GM12878 (cell line): ENCODE data around the gene STX3. TPM values are rescaled to one million over a fixed set of nuclear protein-coding genes. Genes with fewer than 3 reads are reported as not detected.

ENCODE experiments used
- CTCF ChIP-seq, 3 experiments: IDR thresholded peaks in 2 of 3; conservative IDR thresholded peaks in 1 of 3; 2 replicates each; pipeline ENCODE4 v1.5.1; 2011; ENCODE audit warnings: low read depth in 3 of 3, low read length in 3 of 3, mild to moderate bottlenecking in 3 of 3, control low read depth in 2 of 3, moderate library complexity in 2 of 3, inconsistent platforms in 1 of 3, mixed read lengths in 1 of 3; ENCODE audit not compliant: control insufficient read depth in 2 of 3, insufficient read depth in 1 of 3; ENCODE audit errors: extremely low read depth in 1 of 3
- ETV6 ChIP-seq, 2 experiments: fragments of 450-650 bp in 1 of 2; IDR thresholded peaks in 1 of 2; conservative IDR thresholded peaks in 1 of 2; 2 replicates each; pipeline ENCODE4 v1.6.1; 2014; ENCODE audit warnings: antibody characterized with exemption in 1 of 2, borderline replicate concordance in 1 of 2, low read depth in 1 of 2, mild to moderate bottlenecking in 1 of 2, moderate library complexity in 1 of 2
- IRF4 ChIP-seq: IDR thresholded peaks from 2 replicates; pipeline ENCODE4 v1.6.1; 2011; ENCODE audit warnings: low read depth, low read length
- LARP7 ChIP-seq: fragments of 450-650 bp; IDR thresholded peaks from 2 replicates; pipeline ENCODE4 v1.6.1; 2017; ENCODE audit warnings: mild to moderate bottlenecking
- POLR2AphosphoS2 ChIP-seq: IDR thresholded peaks from 2 replicates; pipeline ENCODE4 v1.6.1; 2011; ENCODE audit warnings: low read depth, mild to moderate bottlenecking, low read length, improper control_type of control experiment, moderate library complexity
- RAD21 ChIP-seq: IDR thresholded peaks from 2 replicates; pipeline ENCODE4 v1.6.1; 2011; ENCODE audit warnings: mild to moderate bottlenecking, low read depth, low read length, moderate library complexity; ENCODE audit not compliant: insufficient read depth
- RCOR1 ChIP-seq: conservative IDR thresholded peaks from 2 replicates; pipeline ENCODE4 v1.6.1; 2012; ENCODE audit warnings: low read depth, low read length, improper control_type of control experiment
- SIN3A ChIP-seq: IDR thresholded peaks from 2 replicates; pipeline ENCODE4 v1.6.1; 2012; ENCODE audit warnings: low read depth, low read length, improper control_type of control experiment
- TCF12 ChIP-seq: IDR thresholded peaks from 2 replicates; pipeline ENCODE4 v1.6.1; 2011; ENCODE audit warnings: low read depth, mild to moderate bottlenecking, low read length
- WRNIP1 ChIP-seq: IDR thresholded peaks from 2 replicates; pipeline ENCODE4 v1.6.1; 2011; ENCODE audit warnings: low read depth, low read length, improper control_type of control experiment, borderline replicate concordance
- ZBTB11 ChIP-seq: fragments of 450-650 bp; formaldehyde crosslinking; IDR thresholded peaks from 2 replicates; pipeline ENCODE4 v1.5.0; 2022; ENCODE audit warnings: mild to moderate bottlenecking, missing genetic modification characterization
- ZNF384 ChIP-seq: IDR thresholded peaks from 2 replicates; pipeline ENCODE4 v1.6.1; 2012; ENCODE audit warnings: low read depth, mild to moderate bottlenecking, low read length, improper control_type of control experiment, borderline replicate concordance
- ZNF622 ChIP-seq: fragments of 450-650 bp; IDR thresholded peaks from 2 replicates; pipeline ENCODE4 v1.6.1; 2017; ENCODE audit warnings: mild to moderate bottlenecking, inconsistent platforms
- polyA plus RNA-seq, 11 experiments: library from polyadenylated mRNA; depleted of rRNA in 4 of 11; unstranded in 6 of 11; stranded (reverse) in 5 of 11; fragments of >200 nt; fragmentation: Nextera tagmentation in 4 of 11; fragmentation: Illumina TruSeq in 1 of 11; extraction: Ambion mirVana in 4 of 11; extraction: Trizol in 1 of 11; gene quantifications; 1 replicate in 1 of 11; 2 replicates in 10 of 11; pipeline versions ENCODE4 v1.2.1 to v1.2.3, GENCODE V29; 2011 to 2016; ENCODE audit warnings: inconsistent platforms in 2 of 11, missing spikeins in 2 of 11, low read depth in 1 of 11
- total RNA-seq, 4 experiments: library from RNA; depleted of rRNA in 3 of 4; stranded (reverse); fragments of >200 nt in 3 of 4; fragmentation: Illumina TruSeq in 1 of 4; extraction: Trizol in 1 of 4; gene quantifications; 2 replicates each; pipeline versions ENCODE4 v1.2.1 to v1.2.3, GENCODE V29; 2013 to 2021
- TF ChIP-seq, protein P1 (sequence below): fragments of 450-650 bp; IDR thresholded peaks from 2 replicates; pipeline ENCODE4 v1.6.1; 2017; ENCODE audit warnings: low read depth, mild to moderate bottlenecking, moderate library complexity
- TF ChIP-seq, protein P2 (sequence below): fragments of 450-650 bp; IDR thresholded peaks from 2 replicates; pipeline ENCODE4 v1.6.1; 2017; ENCODE audit warnings: mild to moderate bottlenecking, low read depth, inconsistent platforms; ENCODE audit not compliant: poor library complexity, severe bottlenecking
- TF ChIP-seq, protein P3 (sequence below): fragments of 450-650 bp; IDR thresholded peaks from 2 replicates; pipeline ENCODE4 v1.6.1; 2018; ENCODE audit warnings: mild to moderate bottlenecking, low read depth, moderate library complexity; ENCODE audit not compliant: partially characterized antibody

The STX3 gene
- total and polyA plus RNA-seq, 10 of the 15 experiments (the other 5 are each of a cell fraction or from before 2014, with no cell fraction given) = 0.11 to 2.5 (median 1.1) TPM

DNA sequence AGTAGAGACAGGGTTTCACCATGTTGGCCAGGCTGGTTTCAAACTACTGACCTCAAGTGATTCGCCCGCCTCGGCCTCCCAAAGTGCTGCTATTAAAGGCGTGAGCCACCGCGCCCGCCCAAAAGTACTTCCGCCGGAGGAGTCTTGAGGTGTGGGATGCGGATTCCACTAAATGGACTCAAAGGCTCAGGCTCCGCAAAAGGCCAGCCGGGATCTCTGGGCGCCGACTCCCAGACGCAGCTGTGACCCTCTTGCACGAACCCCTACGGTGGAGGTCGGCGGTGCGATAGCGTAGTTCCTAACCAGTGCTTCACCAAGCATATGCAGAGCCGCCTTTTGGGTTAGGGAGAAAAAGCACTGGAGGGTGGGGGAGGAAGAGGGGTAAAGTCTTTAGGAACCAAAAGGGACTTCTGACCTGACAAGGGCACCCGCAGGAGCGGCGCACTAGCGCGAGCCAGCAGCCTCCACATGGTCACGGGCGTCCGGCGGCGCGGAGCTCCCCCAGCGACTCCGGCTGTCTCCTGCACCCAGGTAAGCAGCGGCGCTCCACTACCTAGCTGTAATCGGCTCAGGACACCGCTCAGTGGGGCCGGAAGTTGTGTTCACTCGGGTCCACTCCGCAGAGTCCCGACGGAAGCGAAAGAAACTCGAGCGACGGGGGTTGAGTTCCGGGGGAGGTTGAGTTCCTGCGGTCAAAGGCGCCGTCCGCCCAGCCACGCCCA is 55.2 kb downstream of the STX3 start, which contains the start of gene MRPL16 (continued):
- TF ChIP-seq ZBTB11 (peak; percentile 96), SIN3A (peak; percentile 59; the same call in 1 of the 2 replicates), ZNF622 (no peak), CTCF (IDR thresholded peaks at IDR 0.05 in 2 of 3, conservative IDR thresholded peaks at IDR 0.05 in 1 of 3; ENCODE audit: control insufficient read depth in 2 of 3, extremely low read depth in 1 of 3, insufficient read depth in 1 of 3, low read depth in 3 of 3, low read length in 3 of 3) (peak; percentile 8 to 44 (median 41); a peak in 5 of 6 replicates), ZNF384 (no peak), POLR2AphosphoS2 (peak; percentile 72; the same call in 1 of the 2 replicates), LARP7 (peak; percentile 83; the same call in 1 of the 2 replicates), IRF4 (peak; percentile 55; the same call in 1 of the 2 replicates), RCOR1 (no peak), TCF12 (no peak; the same call in 1 of the 2 replicates), ETV6 (conservative IDR thresholded peaks at IDR 0.05 in 1 of 2, IDR thresholded peaks at IDR 0.05 in 1 of 2; ENCODE audit: borderline replicate concordance in 1 of 2, low read depth in 1 of 2) (no peak), WRNIP1 (0 out of 2 replicates have a peak, but pooled peaks have one; percentile 66), RAD21 (no peak)
- TF ChIP-seq, protein P1, sequence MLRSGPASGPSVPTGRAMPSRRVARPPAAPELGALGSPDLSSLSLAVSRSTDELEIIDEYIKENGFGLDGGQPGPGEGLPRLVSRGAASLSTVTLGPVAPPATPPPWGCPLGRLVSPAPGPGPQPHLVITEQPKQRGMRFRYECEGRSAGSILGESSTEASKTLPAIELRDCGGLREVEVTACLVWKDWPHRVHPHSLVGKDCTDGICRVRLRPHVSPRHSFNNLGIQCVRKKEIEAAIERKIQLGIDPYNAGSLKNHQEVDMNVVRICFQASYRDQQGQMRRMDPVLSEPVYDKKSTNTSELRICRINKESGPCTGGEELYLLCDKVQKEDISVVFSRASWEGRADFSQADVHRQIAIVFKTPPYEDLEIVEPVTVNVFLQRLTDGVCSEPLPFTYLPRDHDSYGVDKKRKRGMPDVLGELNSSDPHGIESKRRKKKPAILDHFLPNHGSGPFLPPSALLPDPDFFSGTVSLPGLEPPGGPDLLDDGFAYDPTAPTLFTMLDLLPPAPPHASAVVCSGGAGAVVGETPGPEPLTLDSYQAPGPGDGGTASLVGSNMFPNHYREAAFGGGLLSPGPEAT = peak; percentile 88
- TF ChIP-seq, protein P2, sequence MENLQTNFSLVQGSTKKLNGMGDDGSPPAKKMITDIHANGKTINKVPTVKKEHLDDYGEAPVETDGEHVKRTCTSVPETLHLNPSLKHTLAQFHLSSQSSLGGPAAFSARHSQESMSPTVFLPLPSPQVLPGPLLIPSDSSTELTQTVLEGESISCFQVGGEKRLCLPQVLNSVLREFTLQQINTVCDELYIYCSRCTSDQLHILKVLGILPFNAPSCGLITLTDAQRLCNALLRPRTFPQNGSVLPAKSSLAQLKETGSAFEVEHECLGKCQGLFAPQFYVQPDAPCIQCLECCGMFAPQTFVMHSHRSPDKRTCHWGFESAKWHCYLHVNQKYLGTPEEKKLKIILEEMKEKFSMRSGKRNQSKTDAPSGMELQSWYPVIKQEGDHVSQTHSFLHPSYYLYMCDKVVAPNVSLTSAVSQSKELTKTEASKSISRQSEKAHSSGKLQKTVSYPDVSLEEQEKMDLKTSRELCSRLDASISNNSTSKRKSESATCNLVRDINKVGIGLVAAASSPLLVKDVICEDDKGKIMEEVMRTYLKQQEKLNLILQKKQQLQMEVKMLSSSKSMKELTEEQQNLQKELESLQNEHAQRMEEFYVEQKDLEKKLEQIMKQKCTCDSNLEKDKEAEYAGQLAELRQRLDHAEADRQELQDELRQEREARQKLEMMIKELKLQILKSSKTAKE = peak; percentile 37
- TF ChIP-seq, protein P3, sequence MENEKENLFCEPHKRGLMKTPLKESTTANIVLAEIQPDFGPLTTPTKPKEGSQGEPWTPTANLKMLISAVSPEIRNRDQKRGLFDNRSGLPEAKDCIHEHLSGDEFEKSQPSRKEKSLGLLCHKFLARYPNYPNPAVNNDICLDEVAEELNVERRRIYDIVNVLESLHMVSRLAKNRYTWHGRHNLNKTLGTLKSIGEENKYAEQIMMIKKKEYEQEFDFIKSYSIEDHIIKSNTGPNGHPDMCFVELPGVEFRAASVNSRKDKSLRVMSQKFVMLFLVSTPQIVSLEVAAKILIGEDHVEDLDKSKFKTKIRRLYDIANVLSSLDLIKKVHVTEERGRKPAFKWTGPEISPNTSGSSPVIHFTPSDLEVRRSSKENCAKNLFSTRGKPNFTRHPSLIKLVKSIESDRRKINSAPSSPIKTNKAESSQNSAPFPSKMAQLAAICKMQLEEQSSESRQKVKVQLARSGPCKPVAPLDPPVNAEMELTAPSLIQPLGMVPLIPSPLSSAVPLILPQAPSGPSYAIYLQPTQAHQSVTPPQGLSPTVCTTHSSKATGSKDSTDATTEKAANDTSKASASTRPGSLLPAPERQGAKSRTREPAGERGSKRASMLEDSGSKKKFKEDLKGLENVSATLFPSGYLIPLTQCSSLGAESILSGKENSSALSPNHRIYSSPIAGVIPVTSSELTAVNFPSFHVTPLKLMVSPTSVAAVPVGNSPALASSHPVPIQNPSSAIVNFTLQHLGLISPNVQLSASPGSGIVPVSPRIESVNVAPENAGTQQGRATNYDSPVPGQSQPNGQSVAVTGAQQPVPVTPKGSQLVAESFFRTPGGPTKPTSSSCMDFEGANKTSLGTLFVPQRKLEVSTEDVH = peak; percentile 96
